H1 (cell line): ENCODE data around the gene UBXN1. TPM values are rescaled to one million over a fixed set of nuclear protein-coding genes. Genes with fewer than 3 reads are reported as not detected.
"Not testable (repeated sequence)": the region's sequence is repeated elsewhere in the genome, so short reads cannot be mapped to it uniquely, and the experiment has no call there.

Experiments used
- CTCF ChIA-PET: fragments of 300-600 bp; sonication (Branson Sonifier 250); formaldehyde crosslinking; loops from one replicate; lab custom pipeline; 2021; ENCODE audit not compliant: partially characterized antibody; lab: Charles Lee
- POLR2A ChIA-PET: fragments of 300-600 bp; sonication (Branson Sonifier 250); formaldehyde crosslinking; loops from one replicate; lab custom pipeline; 2021; ENCODE audit warnings: inconsistent platforms; ENCODE audit not compliant: partially characterized antibody; lab: Charles Lee
- DNase-seq, 2 experiments: peaks; one replicate each; pipeline versions ENCODE4 v3.0.0 to v3.0.0-alpha.2; 2010 to 2022; ENCODE audit warnings: low spot score in 2 of 2, low read depth in 1 of 2, mixed read lengths in 1 of 2
- FAIRE-seq: peaks from 2 replicates; lab custom pipeline; 2011; peaks lifted over from hg19 to GRCh38; lab: Jason Lieb, UNC
- H2AFZ ChIP-seq: 2 replicates; pipeline ENCODE4 v1.8.1; 2012; ENCODE audit warnings: low read length, inconsistent platforms
- H2AK5ac ChIP-seq: 2 replicates; pipeline ENCODE4 v1.6.1; 2013; ENCODE audit warnings: low read depth, low read length
- H2BK120ac ChIP-seq: replicated peaks from 2 replicates; pipeline ENCODE3; 2013; ENCODE audit warnings: low read depth, low read length, inconsistent platforms
- H2BK12ac ChIP-seq: 2 replicates; pipeline ENCODE4 v1.6.1; 2013; ENCODE audit warnings: low read depth, low read length
- H2BK15ac ChIP-seq: 2 replicates; pipeline ENCODE4 v1.6.1; 2013; ENCODE audit warnings: low read length
- H2BK20ac ChIP-seq: 2 replicates; pipeline ENCODE4 v1.6.1; 2013; ENCODE audit warnings: low read length
- H2BK5ac ChIP-seq: 2 replicates; pipeline ENCODE4 v1.6.1; 2013; ENCODE audit warnings: low read depth, low read length
- H3K14ac ChIP-seq: 2 replicates; pipeline ENCODE4 v1.6.1; 2013; ENCODE audit warnings: inconsistent platforms; ENCODE audit not compliant: insufficient read length
- H3K18ac ChIP-seq: 2 replicates; pipeline ENCODE4 v1.6.1; 2013; ENCODE audit warnings: low read length; ENCODE audit errors: extremely low read depth
- H3K23ac ChIP-seq: 2 replicates; pipeline ENCODE4 v1.6.1; 2013; ENCODE audit warnings: inconsistent platforms; ENCODE audit not compliant: insufficient read length
- H3K23me2 ChIP-seq: 2 replicates; pipeline ENCODE4 v1.6.1; 2013; ENCODE audit warnings: low read depth, low read length
- H3K27ac ChIP-seq: 2 replicates; pipeline ENCODE4 v1.6.1; 2011; ENCODE audit warnings: low read depth, low read length, inconsistent platforms
- H3K27me3 ChIP-seq, 4 experiments: replicated peaks in 1 of 4; 1 replicate in 1 of 4; 2 replicates in 3 of 4; pipeline versions ENCODE4 v1.6.1 to v1.8.1; 2011 to 2013; ENCODE audit warnings: low read length in 3 of 4, mild to moderate bottlenecking in 3 of 4, inconsistent platforms in 2 of 4, mixed read lengths in 2 of 4, moderate library complexity in 1 of 4; ENCODE audit not compliant: control insufficient read depth in 3 of 4, insufficient read depth in 3 of 4; ENCODE audit errors: extremely low read depth in 1 of 4
- H3K36me3 ChIP-seq, 4 experiments: 2 replicates each; pipeline versions ENCODE4 v1.6.1 to v1.8.1; 2011 to 2013; ENCODE audit warnings: mild to moderate bottlenecking in 4 of 4, low read length in 3 of 4, moderate library complexity in 2 of 4, control low read depth in 1 of 4, inconsistent platforms in 1 of 4; ENCODE audit not compliant: insufficient read depth in 4 of 4, control insufficient read depth in 2 of 4
- H3K4ac ChIP-seq: replicated peaks from 2 replicates; pipeline ENCODE3; 2013; ENCODE audit warnings: low read length, low read depth, mixed read lengths, inconsistent platforms; ENCODE audit not compliant: insufficient read length
- H3K4me1 ChIP-seq, 4 experiments: replicated peaks in 1 of 4; 1 replicate in 1 of 4; 2 replicates in 3 of 4; pipeline versions ENCODE4 v1.6.1 to v1.8.1; 2011 to 2013; ENCODE audit warnings: low read length in 3 of 4, inconsistent platforms in 2 of 4, mixed read lengths in 1 of 4; ENCODE audit not compliant: insufficient read depth in 4 of 4, control insufficient read depth in 3 of 4
- H3K4me2 ChIP-seq, 2 experiments: 2 replicates each; pipeline versions ENCODE4 v1.6.1 to v1.8.1; 2011 to 2013; ENCODE audit warnings: low read depth in 2 of 2, low read length in 2 of 2, control low read depth in 1 of 2, inconsistent platforms in 1 of 2, mild to moderate bottlenecking in 1 of 2; ENCODE audit not compliant: insufficient read depth in 1 of 2
- H3K4me3 ChIP-seq, 4 experiments: fragments of 200-600, 300-600 bp in 1 of 4; sonication (generic), shearing (Covaris generic), sonication (Bioruptor Twin) in 1 of 4; 2 replicates each; pipeline versions ENCODE4 v1.5.1 to v1.8.1; 2011 to 2016; ENCODE audit warnings: low read length in 4 of 4, low read depth in 3 of 4, control low read depth in 2 of 4, inconsistent platforms in 2 of 4, mild to moderate bottlenecking in 2 of 4, mixed read lengths in 1 of 4, moderate library complexity in 1 of 4; ENCODE audit not compliant: insufficient read depth in 2 of 4; ENCODE audit errors: extremely low read depth in 1 of 4
- H3K56ac ChIP-seq: replicated peaks from 2 replicates; pipeline ENCODE3; 2013; ENCODE audit warnings: low read depth, mild to moderate bottlenecking, mixed read lengths, low read length, inconsistent platforms; ENCODE audit not compliant: insufficient read length
- H3K79me1 ChIP-seq: 2 replicates; pipeline ENCODE4 v1.6.1; 2013; ENCODE audit warnings: low read depth, low read length, control low read depth
- H3K79me2 ChIP-seq, 2 experiments: 2 replicates each; pipeline versions ENCODE4 v1.6.1 to v1.8.1; 2012 to 2013; ENCODE audit warnings: low read length in 2 of 2, mild to moderate bottlenecking in 2 of 2, inconsistent platforms in 1 of 2; ENCODE audit not compliant: insufficient read depth in 2 of 2, control insufficient read depth in 1 of 2
- H3K9ac ChIP-seq, 4 experiments: replicated peaks in 1 of 4; 1 replicate in 1 of 4; 2 replicates in 3 of 4; pipeline versions ENCODE4 v1.6.1 to v1.8.1; 2011 to 2013; ENCODE audit warnings: low read depth in 3 of 4, low read length in 3 of 4, control low read depth in 2 of 4, mild to moderate bottlenecking in 2 of 4, moderate library complexity in 2 of 4, inconsistent platforms in 1 of 4; ENCODE audit errors: extremely low read depth in 1 of 4
- H3K9me3 ChIP-seq, 2 experiments: 2 replicates each; pipeline versions ENCODE4 v1.6.1 to v1.8.1; 2012 to 2013; ENCODE audit warnings: mild to moderate bottlenecking in 2 of 2, moderate library complexity in 2 of 2, control low read depth in 1 of 2, inconsistent platforms in 1 of 2, low read depth in 1 of 2, low read length in 1 of 2, mixed read lengths in 1 of 2; ENCODE audit not compliant: insufficient read depth in 2 of 2
- H4K20me1 ChIP-seq, 2 experiments: replicated peaks in 1 of 2; 2 replicates each; pipeline versions ENCODE3 to v1.8.1; 2011 to 2013; ENCODE audit warnings: inconsistent platforms in 2 of 2, low read length in 2 of 2, mild to moderate bottlenecking in 1 of 2; ENCODE audit not compliant: insufficient read depth in 2 of 2, control insufficient read depth in 1 of 2
- H4K5ac ChIP-seq: 2 replicates; pipeline ENCODE4 v1.6.1; 2013; ENCODE audit warnings: low read length, low read depth, mixed read lengths, inconsistent platforms; ENCODE audit not compliant: insufficient read length
- H4K8ac ChIP-seq: 2 replicates; pipeline ENCODE4 v1.8.0; 2013; ENCODE audit warnings: mild to moderate bottlenecking, moderate library complexity, low read length, inconsistent platforms; ENCODE audit not compliant: insufficient read depth; ENCODE audit errors: extremely low read depth
- H4K91ac ChIP-seq: replicated peaks from 2 replicates; pipeline ENCODE3; 2013; ENCODE audit warnings: low read length, mixed read lengths, inconsistent platforms; ENCODE audit not compliant: insufficient read length
- whole genome bisulfite sequencing, 2 experiments: shearing (Covaris generic) in 1 of 2; methylation state at CpG; one replicate each; pipeline versions ENCODE4 v1.1.6 to v1.1.7; 2013 to 2015; ENCODE audit warnings: low lambda C conversion rate in 2 of 2, mixed read lengths in 2 of 2, inconsistent platforms in 1 of 2, low coverage in 1 of 2, missing lambda C conversion rate in 1 of 2; ENCODE audit not compliant: insufficient replicate concordance in 2 of 2, insufficient coverage in 1 of 2, insufficient read length in 1 of 2; ENCODE audit errors: extremely low coverage in 1 of 2, missing lambda C conversion rate in 1 of 2; 5-methylcytosine and 5-hydroxymethylcytosine counted together
- polyA plus RNA-seq, 7 experiments: library from polyadenylated mRNA; depleted of rRNA in 3 of 7; stranded (reverse) in 5 of 7; unstranded in 2 of 7; fragments of >200 nt in 5 of 7; fragments of 200-250 nt in 2 of 7; gene quantifications; 1 replicate in 5 of 7; 2 replicates in 1 of 7; 4 replicates in 1 of 7; pipeline versions ENCODE4 v1.2.1 to v1.2.3, GENCODE V29; 2011 to 2013; ENCODE audit warnings: missing spikeins in 2 of 7, mixed read lengths in 2 of 7
- total RNA-seq: library from RNA; stranded (reverse); fragmentation: NEBNext Ultra II Directional; extraction: Animal tissue kit (Norgen Biotek cat#: 25700); gene quantifications from 2 replicates; pipeline ENCODE4 v1.2.1, GENCODE V29; 2021

The UBXN1 gene
- total and polyA plus RNA-seq, 2 of the 8 experiments (the other 6 are each of a cell fraction or from before 2014, with no cell fraction given), result 78.6 to 114 TPM

- FAIRE-seq, H3K79me2 ChIP-seq, H2AFZ ChIP-seq, H3K4me3 ChIP-seq, H3K27ac ChIP-seq, H2BK120ac ChIP-seq, H3K18ac ChIP-seq, H3K79me1 ChIP-seq, H2BK12ac ChIP-seq, H2AK5ac ChIP-seq, DNase-seq, H4K5ac ChIP-seq, H3K23ac ChIP-seq, H4K20me1 ChIP-seq, H4K91ac ChIP-seq, H3K4me2 ChIP-seq, H3K56ac ChIP-seq, H2BK15ac ChIP-seq, H4K8ac ChIP-seq, H3K4ac ChIP-seq, H2BK20ac ChIP-seq, H3K9me3 ChIP-seq, H2BK5ac ChIP-seq, H3K27me3 ChIP-seq, H3K14ac ChIP-seq, H3K9ac ChIP-seq: not testable (repeated sequence)
- peaks cover 14% of the 10 kb centered on the region for H3K23me2 ChIP-seq
- H3K36me3 ChIP-seq, result peaks cover 0 to 11% (median 6%) of the 10 kb centered on the region in 4 experiments; a peak in 5 of 8 replicates
- ChIA-PET POLR2A (interaction anchor here (0.7 to 61.4 kb wide), 6 partner anchors 10 to 152 kb away, joined by 3 to 2041 read pairs (median 4); partner anchors contain the start of genes C11orf98, CSKMT, GANAB and INTS5), CTCF (interaction anchor here (1.6 to 6.1 kb wide), 3 partner anchors 9 to 14 kb away, joined by 7 to 35 read pairs (median 8); partner anchors contain the start of gene LRRN4CL)
- H3K4me1 ChIP-seq, result peaks cover 7 to 26% (median 13%) of the 10 kb centered on the region in 4 experiments
- WGBS, 2 experiments, result no CpG with 5 or more reads among the region's 4 CpGs
Observed at GRCh38 chr11:62703921-62704320, 25.0 kb upstream of the UBXN1 start.
